K562 (cell line): ENCODE results near the gene GIMAP8. TPM values are rescaled to one million over a fixed set of nuclear protein-coding genes. Genes with fewer than 3 reads are reported as not detected.

Experiments
- ATAC-seq: fragments of 200-7000 bp; cut with Tn5 transposase; 3 replicates; pipeline ENCODE4 v1.9.1; 2020; ENCODE audit warnings: moderate library complexity
- BruUV-seq: library from RNA; stranded (reverse); fragments of 400-500 nt; replicated peaks from 2 replicates; lab custom pipeline; 2021; lab: Mats Ljungman, UMichigan
- CTCF ChIA-PET: fragments of 300-600 bp; formaldehyde crosslinking; extraction: SDS; loops from one replicate; lab custom pipeline; 2021; ENCODE audit warnings: low intra/inter-chr PET ratio; lab: Yijun Ruan, JAX
- POLR2A ChIA-PET: fragments of 300-600, 350-650 bp; sonication (Branson Sonifier 250); formaldehyde crosslinking; extraction: SDS; loops from one replicate; lab custom pipeline; 2021; ENCODE audit warnings: antibody characterized with exemption, inconsistent platforms; lab: Yijun Ruan, JAX
- DNase-seq, 4 experiments: peaks; one replicate each; pipeline versions ENCODE4 v3.0.0 to v3.0.0-alpha.2; 2011 to 2018; ENCODE audit warnings: low spot score in 3 of 4, mixed read lengths in 3 of 4; ENCODE audit errors: extremely low read depth in 1 of 4
- FAIRE-seq: peaks from 2 replicates; lab custom pipeline; 2011; peaks lifted over from hg19 to GRCh38; lab: Jason Lieb, UNC
- H2AFZ ChIP-seq: 2 replicates; pipeline ENCODE4 v1.6.0; 2011; ENCODE audit warnings: low read depth, low read length, control low read depth, inconsistent platforms
- H3K27ac ChIP-seq: fragments of 200-600 bp; 3 replicates; pipeline ENCODE4 v1.8.0; 2011; ENCODE audit warnings: low read depth, mild to moderate bottlenecking, control low read depth, inconsistent platforms, low read length, moderate library complexity, mixed read lengths; ENCODE audit errors: extremely low read depth
- H3K27me3 ChIP-seq, 2 experiments: fragments of 300-600 bp in 1 of 2; 2 replicates in 1 of 2; 3 replicates in 1 of 2; pipeline versions ENCODE4 v1.6.0 to v1.8.0; 2011; ENCODE audit warnings: inconsistent platforms in 2 of 2, low read length in 2 of 2, mild to moderate bottlenecking in 1 of 2, mixed read lengths in 1 of 2, moderate library complexity in 1 of 2; ENCODE audit not compliant: control insufficient read depth in 2 of 2, insufficient read depth in 2 of 2
- H3K36me3 ChIP-seq: fragments of 300-600 bp; 3 replicates; pipeline ENCODE4 v1.8.0; 2011; ENCODE audit warnings: mild to moderate bottlenecking, low read length, inconsistent platforms; ENCODE audit not compliant: control insufficient read depth, insufficient read depth
- H3K4me1 ChIP-seq, 2 experiments: fragments of 200-600 bp in 1 of 2; replicated peaks in 1 of 2; 2 replicates in 1 of 2; 3 replicates in 1 of 2; pipeline versions ENCODE4 v1.5.1 to v1.8.0; 2011; ENCODE audit warnings: inconsistent platforms in 2 of 2, low read length in 2 of 2, mild to moderate bottlenecking in 1 of 2, mixed read lengths in 1 of 2, moderate library complexity in 1 of 2; ENCODE audit not compliant: control insufficient read depth in 2 of 2, insufficient read depth in 2 of 2
- H3K4me2 ChIP-seq: 2 replicates; pipeline ENCODE4 v1.6.1; 2011; ENCODE audit warnings: low read length, control low read depth, inconsistent platforms, mixed read lengths; ENCODE audit not compliant: insufficient read depth
- H3K4me3 ChIP-seq: fragments of 200-600 bp; sonication (generic), shearing (Covaris generic); 2 replicates; pipeline ENCODE4 v1.5.1; 2016; ENCODE audit warnings: control low read depth, inconsistent platforms
- H3K79me2 ChIP-seq: fragments of 200-600 bp; 3 replicates; pipeline ENCODE4 v1.8.0; 2011; ENCODE audit warnings: low read length, inconsistent platforms; ENCODE audit not compliant: control insufficient read depth, insufficient read depth
- H3K9ac ChIP-seq, 2 experiments: 2 replicates each; pipeline versions ENCODE4 v1.6.0 to v1.6.1; 2011; ENCODE audit warnings: low read depth in 2 of 2, low read length in 2 of 2, control low read depth in 1 of 2, inconsistent platforms in 1 of 2, mild to moderate bottlenecking in 1 of 2, mixed read lengths in 1 of 2; ENCODE audit not compliant: insufficient read depth in 1 of 2
- H3K9me1 ChIP-seq: one replicate; pipeline ENCODE4 v1.6.0; 2011; ENCODE audit warnings: inconsistent platforms, mild to moderate bottlenecking, low read length, moderate library complexity; ENCODE audit not compliant: control insufficient read depth, insufficient read depth
- H3K9me3 ChIP-seq: replicated peaks from 2 replicates; pipeline ENCODE4 v1.5.1; 2011; ENCODE audit warnings: low read depth, low read length, inconsistent platforms; ENCODE audit not compliant: control insufficient read depth, insufficient read depth
- H4K20me1 ChIP-seq: replicated peaks from 2 replicates; pipeline ENCODE4 v1.6.1; 2011; ENCODE audit warnings: low read length, inconsistent platforms, mixed read lengths; ENCODE audit not compliant: control insufficient read depth, insufficient read depth
- CAMTA2 ChIP-seq: fragments of 250-450 bp; sonication (Bioruptor Pico); conservative IDR thresholded peaks from 2 replicates; pipeline ENCODE4 v1.5.1; 2022
- CCAR2 ChIP-seq: fragments of 200-400 bp; formaldehyde crosslinking; IDR thresholded peaks from 2 replicates; pipeline ENCODE4 v1.6.1; 2017; ENCODE audit warnings: mild to moderate bottlenecking, low read depth, low read length
- ESRRB ChIP-seq: fragments of 250-450 bp; sonication (Bioruptor Pico); IDR thresholded peaks from 2 replicates; pipeline ENCODE4 v1.5.0; 2020; ENCODE audit warnings: mild to moderate bottlenecking, moderate library complexity, borderline replicate concordance
- FOXJ2 ChIP-seq: fragments of 200-800 bp; sonication (Bioruptor generic); IDR thresholded peaks from 2 replicates; pipeline ENCODE4 v1.6.1; 2016; ENCODE audit warnings: missing genetic modification characterization, missing compliant biosample characterization
- GABPA ChIP-seq: fragments of 200-800 bp; sonication (Bioruptor generic); conservative IDR thresholded peaks from 2 replicates; pipeline ENCODE4 v1.6.1; 2016; ENCODE audit warnings: low read depth, missing genetic modification characterization, missing compliant biosample characterization
- HNRNPL ChIP-seq: fragments of 200-400 bp; formaldehyde crosslinking; IDR thresholded peaks from 2 replicates; pipeline ENCODE4 v1.6.1; 2017; ENCODE audit warnings: low read depth, mild to moderate bottlenecking, low read length
- POLR2G ChIP-seq: fragments of 200-400 bp; formaldehyde crosslinking; IDR thresholded peaks from 2 replicates; pipeline ENCODE4 v1.6.1; 2017; ENCODE audit warnings: low read depth, mild to moderate bottlenecking, antibody characterized with exemption, low read length, moderate library complexity
- SNRNP70 ChIP-seq: fragments of 200-400 bp; formaldehyde crosslinking; optimal IDR thresholded peaks from 2 replicates; pipeline ENCODE3; 2017; ENCODE audit warnings: low read depth, low read length
- SREBF2 ChIP-seq: sonication (generic); formaldehyde crosslinking; IDR thresholded peaks from 2 replicates; pipeline ENCODE4 v1.4.0; 2020; ENCODE audit warnings: mild to moderate bottlenecking, missing genetic modification reagents
- SRSF7 ChIP-seq: fragments of 200-400 bp; formaldehyde crosslinking; optimal IDR thresholded peaks from 2 replicates; pipeline ENCODE3; 2017; ENCODE audit warnings: mild to moderate bottlenecking, low read depth, low read length
- ZFPM2 ChIP-seq: fragments of 250-450 bp; sonication (Bioruptor Pico); IDR thresholded peaks from 2 replicates; pipeline ENCODE4 v1.5.1; 2022; ENCODE audit warnings: mild to moderate bottlenecking
- WGBS: fragments of 100-300 bp; shearing (Covaris generic); methylation state at CpG from one replicate; pipeline ENCODE4 v1.1.6; 2016; ENCODE audit warnings: low coverage, mixed read lengths; ENCODE audit not compliant: insufficient coverage; ENCODE audit errors: missing lambda C conversion rate; 5-methylcytosine and 5-hydroxymethylcytosine counted together
- in situ Hi-C: fragments of 300-500 bp; cut with MboI; formaldehyde crosslinking; loops from 4 replicates; pipeline ENCODE4 v1.15.0; 2018; ENCODE audit warnings: inconsistent platforms, mixed read lengths
- intact Hi-C: fragments of 100-400 bp; cut with micrococcal nuclease; formaldehyde crosslinking; loops from 2 replicates; pipeline ENCODE4 v1.14.2; 2022
- polyA plus RNA-seq, 8 experiments: library from polyadenylated mRNA; depleted of rRNA in 4 of 8; stranded (reverse) in 5 of 8; unstranded in 3 of 8; fragments of >200 nt; fragmentation: Nextera tagmentation in 2 of 8; fragmentation: Illumina TruSeq in 1 of 8; extraction: Ambion mirVana in 2 of 8; extraction: Trizol in 1 of 8; gene quantifications; 2 replicates each; pipeline versions ENCODE4 v1.2.1 to v1.2.3, GENCODE V29; 2011 to 2014; ENCODE audit warnings: inconsistent platforms in 1 of 8, missing spikeins in 1 of 8
- total RNA-seq, 7 experiments: library from RNA; depleted of rRNA in 6 of 7; stranded (reverse); fragments of >200 nt in 6 of 7; fragmentation: Illumina TruSeq in 2 of 7; extraction: Trizol in 2 of 7; gene quantifications; 2 replicates each; pipeline versions ENCODE4 v1.2.1 to v1.2.3, GENCODE V29; 2011 to 2021; ENCODE audit warnings: low replicate concordance in 1 of 7
- TF ChIP-seq, protein P1 (sequence below): fragments of 450-650 bp; formaldehyde crosslinking; IDR thresholded peaks from 2 replicates; pipeline ENCODE4 v1.4.0; 2020; ENCODE audit warnings: mild to moderate bottlenecking, mixed read lengths
- TF ChIP-seq, protein P2 (sequence below): fragments of 450-650 bp; IDR thresholded peaks from 2 replicates; pipeline ENCODE4 v1.6.1; 2017; ENCODE audit warnings: antibody characterized with exemption
- TF ChIP-seq, protein P3 (sequence below): IDR thresholded peaks from 2 replicates; pipeline ENCODE4 v1.6.1; 2012; ENCODE audit warnings: low read depth, low read length, improper control_type of control experiment, borderline replicate concordance

GIMAP8 gene
- total and polyA plus RNA-seq, 9 of the 15 experiments (the other 6 are each of a cell fraction or from before 2014, with no cell fraction given): not detected

DNA sequence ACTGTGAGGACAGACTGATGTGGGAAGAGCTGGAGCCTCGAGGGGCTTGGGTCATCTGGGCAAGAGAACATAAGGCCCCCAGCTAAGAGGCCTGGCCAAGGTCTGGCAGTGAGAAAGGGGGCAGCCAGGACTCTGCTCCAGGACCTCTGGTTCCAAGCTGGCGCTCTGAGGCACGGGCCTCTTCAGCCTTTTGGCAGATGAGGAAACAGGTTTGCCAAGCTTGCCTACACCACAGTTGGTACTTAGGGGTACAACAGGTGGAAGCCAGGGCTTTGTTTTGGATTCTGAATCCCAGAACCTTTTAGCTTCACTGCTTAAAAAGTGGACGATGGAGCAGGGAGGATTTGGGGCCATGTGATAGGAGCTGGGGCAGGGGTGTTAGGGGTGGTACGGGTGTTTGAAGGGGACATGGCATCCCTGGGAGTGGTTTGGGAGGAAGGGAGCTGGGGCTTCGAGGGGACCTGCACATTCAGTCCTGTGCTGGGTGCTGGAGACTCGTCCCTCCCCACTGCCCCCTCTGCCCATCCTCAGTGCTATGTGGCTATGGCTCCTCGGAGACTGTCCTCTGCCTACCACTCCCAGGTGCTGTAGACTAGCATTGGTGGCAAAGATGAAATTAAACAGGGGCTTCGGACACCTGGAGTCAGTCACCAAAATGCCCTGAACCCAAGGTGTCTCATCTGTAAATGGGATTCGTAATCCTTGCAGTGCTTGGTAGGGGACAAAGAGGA is 41.0 kb upstream of the GIMAP8 start:
- BruUV-seq: no TSS peak
- FAIRE-seq (no peak), DNase-seq (peak in 1 of 4 experiments; percentile 15), ATAC-seq (no peak)
- in situ Hi-C loops: no loop called here
- Histone ChIP-seq H3K9me3 (no peaks in the 10 kb centered on the region), H3K4me2 (no peak overlapping the region), H3K27me3 (no peaks in the 10 kb centered on the region), H3K36me3 (peaks cover 13% of the 10 kb centered on the region; the same call in 1 of the 3 replicates), H3K4me1 (peaks cover 19 to 49% of the 10 kb centered on the region in 2 experiments), H3K9ac (peak overlapping the region in 1 of 2 experiments; percentile 6; a peak in 1 of 4 replicates), H2AFZ (no peak overlapping the region), H4K20me1 (no peaks in the 10 kb centered on the region), H3K79me2 (peaks cover 15% of the 10 kb centered on the region; the same call in 2 of the 3 replicates), H3K27ac (no peak overlapping the region), H3K4me3 (no peak overlapping the region), H3K9me1 (no peaks in the 10 kb centered on the region)
- intact Hi-C loops: no loop called here
- POLR2A ChIA-PET: interaction anchor here (0.8 to 1.1 kb wide), 5 partner anchors 9 to 57 kb away, joined by 3 to 5 read pairs (median 4); partner anchors contain the start of gene REPIN1
- WGBS: 63% methylated on average over 10 of the region's 10 CpGs
- CTCF ChIA-PET: no interaction called here
- no peak for TF ChIP-seq FOXJ2 (tag)
- TF ChIP-seq CAMTA2: no peak
- no peak for TF ChIP-seq ESRRB (CRISPR knock-in tag)
- no peak for TF ChIP-seq GABPA (tag)
- TF ChIP-seq SRSF7: no peak
- TF ChIP-seq, protein P1, sequence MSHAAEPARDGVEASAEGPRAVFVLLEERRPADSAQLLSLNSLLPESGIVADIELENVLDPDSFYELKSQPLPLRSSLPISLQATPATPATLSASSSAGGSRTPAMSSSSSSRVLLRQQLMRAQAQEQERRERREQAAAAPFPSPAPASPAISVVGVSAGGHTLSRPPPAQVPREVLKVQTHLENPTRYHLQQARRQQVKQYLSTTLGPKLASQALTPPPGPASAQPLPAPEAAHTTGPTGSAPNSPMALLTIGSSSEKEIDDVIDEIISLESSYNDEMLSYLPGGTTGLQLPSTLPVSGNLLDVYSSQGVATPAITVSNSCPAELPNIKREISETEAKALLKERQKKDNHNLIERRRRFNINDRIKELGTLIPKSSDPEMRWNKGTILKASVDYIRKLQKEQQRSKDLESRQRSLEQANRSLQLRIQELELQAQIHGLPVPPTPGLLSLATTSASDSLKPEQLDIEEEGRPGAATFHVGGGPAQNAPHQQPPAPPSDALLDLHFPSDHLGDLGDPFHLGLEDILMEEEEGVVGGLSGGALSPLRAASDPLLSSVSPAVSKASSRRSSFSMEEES (CRISPR knock-in tag): no peak
- TF ChIP-seq POLR2G: no peak
- TF ChIP-seq, protein P2, sequence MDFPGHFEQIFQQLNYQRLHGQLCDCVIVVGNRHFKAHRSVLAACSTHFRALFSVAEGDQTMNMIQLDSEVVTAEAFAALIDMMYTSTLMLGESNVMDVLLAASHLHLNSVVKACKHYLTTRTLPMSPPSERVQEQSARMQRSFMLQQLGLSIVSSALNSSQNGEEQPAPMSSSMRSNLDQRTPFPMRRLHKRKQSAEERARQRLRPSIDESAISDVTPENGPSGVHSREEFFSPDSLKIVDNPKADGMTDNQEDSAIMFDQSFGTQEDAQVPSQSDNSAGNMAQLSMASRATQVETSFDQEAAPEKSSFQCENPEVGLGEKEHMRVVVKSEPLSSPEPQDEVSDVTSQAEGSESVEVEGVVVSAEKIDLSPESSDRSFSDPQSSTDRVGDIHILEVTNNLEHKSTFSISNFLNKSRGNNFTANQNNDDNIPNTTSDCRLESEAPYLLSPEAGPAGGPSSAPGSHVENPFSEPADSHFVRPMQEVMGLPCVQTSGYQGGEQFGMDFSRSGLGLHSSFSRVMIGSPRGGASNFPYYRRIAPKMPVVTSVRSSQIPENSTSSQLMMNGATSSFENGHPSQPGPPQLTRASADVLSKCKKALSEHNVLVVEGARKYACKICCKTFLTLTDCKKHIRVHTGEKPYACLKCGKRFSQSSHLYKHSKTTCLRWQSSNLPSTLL: no peak
- TF ChIP-seq SNRNP70: no peak
- no peak for TF ChIP-seq CCAR2
- no peak for TF ChIP-seq ZFPM2
- TF ChIP-seq SREBF2: no peak
- TF ChIP-seq HNRNPL: no peak
- TF ChIP-seq, protein P3, sequence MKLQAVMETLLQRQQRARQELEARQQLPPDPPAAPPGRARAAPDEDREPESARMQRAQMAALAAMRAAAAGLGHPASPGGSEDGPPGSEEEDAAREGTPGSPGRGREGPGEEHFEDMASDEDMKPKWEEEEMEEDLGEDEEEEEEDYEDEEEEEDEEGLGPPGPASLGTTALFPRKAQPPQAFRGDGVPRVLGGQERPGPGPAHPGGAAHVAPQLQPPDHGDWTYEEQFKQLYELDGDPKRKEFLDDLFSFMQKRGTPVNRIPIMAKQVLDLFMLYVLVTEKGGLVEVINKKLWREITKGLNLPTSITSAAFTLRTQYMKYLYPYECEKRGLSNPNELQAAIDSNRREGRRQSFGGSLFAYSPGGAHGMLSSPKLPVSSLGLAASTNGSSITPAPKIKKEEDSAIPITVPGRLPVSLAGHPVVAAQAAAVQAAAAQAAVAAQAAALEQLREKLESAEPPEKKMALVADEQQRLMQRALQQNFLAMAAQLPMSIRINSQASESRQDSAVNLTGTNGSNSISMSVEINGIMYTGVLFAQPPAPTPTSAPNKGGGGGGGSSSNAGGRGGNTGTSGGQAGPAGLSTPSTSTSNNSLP: no peak
